HepG2 (cell line): ENCODE data around the gene PEX13. TPM values are rescaled to one million over a fixed set of nuclear protein-coding genes. Genes with fewer than 3 reads are reported as not detected.

Experiments used
- BRF2 ChIP-seq: sonication (generic); formaldehyde crosslinking; IDR thresholded peaks from 2 replicates; pipeline ENCODE4 v1.8.1; 2022; ENCODE audit warnings: mild to moderate bottlenecking, missing genetic modification reagents
- DNMT1 ChIP-seq: sonication (generic); formaldehyde crosslinking; IDR thresholded peaks from 2 replicates; pipeline ENCODE4 v1.5.1; 2020; ENCODE audit warnings: mild to moderate bottlenecking, missing genetic modification reagents
- DNMT3B ChIP-seq: conservative IDR thresholded peaks from 2 replicates; pipeline ENCODE4 v1.6.1; 2016; ENCODE audit warnings: missing biosample characterization, control low read depth
- HCFC1 ChIP-seq: fragments of 150-350 bp; IDR thresholded peaks from 2 replicates; pipeline ENCODE4 v1.6.1; 2014; ENCODE audit warnings: low read depth, low read length
- HDAC1 ChIP-seq: sonication (generic); formaldehyde crosslinking; IDR thresholded peaks from 2 replicates; pipeline ENCODE4 v1.5.1; 2020; ENCODE audit warnings: mild to moderate bottlenecking, missing genetic modification reagents
- HMGXB3 ChIP-seq: sonication (generic); formaldehyde crosslinking; IDR thresholded peaks from 2 replicates; pipeline ENCODE4 v1.4.0; 2020; ENCODE audit warnings: missing genetic modification reagents, borderline replicate concordance
- NKX3-1 ChIP-seq: sonication (generic); formaldehyde crosslinking; IDR thresholded peaks from 2 replicates; pipeline ENCODE4 v1.5.0; 2020; ENCODE audit warnings: missing genetic modification reagents
- NR3C1 ChIP-seq: sonication (generic); formaldehyde crosslinking; IDR thresholded peaks from 2 replicates; pipeline ENCODE4 v1.4.0; 2020; ENCODE audit warnings: missing genetic modification reagents
- PRPF4 ChIP-seq: fragments of 200-400 bp; formaldehyde crosslinking; IDR thresholded peaks from 2 replicates; pipeline ENCODE4 v1.6.1; 2016; ENCODE audit warnings: low read length, low read depth; ENCODE audit not compliant: poor library complexity, severe bottlenecking
- SAP130 ChIP-seq: IDR thresholded peaks from 2 replicates; pipeline ENCODE4 v1.6.1; 2016; ENCODE audit warnings: low read depth
- SP5 ChIP-seq: IDR thresholded peaks from 2 replicates; pipeline ENCODE4 v1.6.1; 2016; ENCODE audit warnings: low read depth, borderline replicate concordance
- SRSF4 ChIP-seq: fragments of 200-400 bp; formaldehyde crosslinking; IDR thresholded peaks from one replicate; pipeline ENCODE4 v1.6.1; 2018; ENCODE audit warnings: mild to moderate bottlenecking, low read depth, low read length, moderate library complexity; ENCODE audit not compliant: poor library complexity, severe bottlenecking
- SUZ12 ChIP-seq: fragments of 150-350 bp; IDR thresholded peaks from 2 replicates; pipeline ENCODE4 v1.6.1; 2014; ENCODE audit warnings: low read depth, low read length
- ZNF18 ChIP-seq: sonication (generic); formaldehyde crosslinking; IDR thresholded peaks from 2 replicates; pipeline ENCODE4 v1.8.0; 2022; ENCODE audit warnings: mild to moderate bottlenecking, missing genetic modification reagents; ENCODE audit not compliant: insufficient replicate concordance
- ZNF367 ChIP-seq: sonication (generic); formaldehyde crosslinking; IDR thresholded peaks from 2 replicates; pipeline ENCODE4 v1.4.0; 2020; ENCODE audit warnings: missing genetic modification reagents, borderline replicate concordance
- ZNF713 ChIP-seq: sonication (generic); formaldehyde crosslinking; IDR thresholded peaks from 2 replicates; pipeline ENCODE4 v1.4.0; 2020; ENCODE audit warnings: mild to moderate bottlenecking, missing genetic modification reagents
- ZNF720 ChIP-seq: sonication (generic); formaldehyde crosslinking; IDR thresholded peaks from 2 replicates; pipeline ENCODE4 v1.4.0; 2020; ENCODE audit warnings: missing genetic modification reagents
- ZNF83 ChIP-seq: sonication (generic); formaldehyde crosslinking; IDR thresholded peaks from 2 replicates; pipeline ENCODE4 v1.4.0; 2020; ENCODE audit warnings: missing genetic modification reagents, mild to moderate bottlenecking, borderline replicate concordance
- ZSCAN20 ChIP-seq: sonication (generic); formaldehyde crosslinking; IDR thresholded peaks from 2 replicates; pipeline ENCODE4 v1.4.0; 2020; ENCODE audit warnings: missing genetic modification reagents, mild to moderate bottlenecking, borderline replicate concordance
- polyA plus RNA-seq, 8 experiments: library from polyadenylated mRNA; depleted of rRNA in 3 of 8; stranded (reverse) in 7 of 8; unstranded in 1 of 8; fragments of >200 nt; fragmentation: Illumina TruSeq in 4 of 8; extraction: Trizol in 4 of 8; gene quantifications; 2 replicates each; pipeline versions ENCODE4 v1.2.1 to v1.2.3, GENCODE V29; 2011 to 2016; ENCODE audit warnings: low read depth in 4 of 8, missing spikeins in 1 of 8, mixed read lengths in 1 of 8; ENCODE audit not compliant: insufficient read depth in 1 of 8
- total RNA-seq, 5 experiments: library from RNA; depleted of rRNA; stranded (reverse); fragments of >200 nt; fragmentation: Illumina TruSeq; extraction: Trizol; gene quantifications; 2 replicates each; pipeline ENCODE4 v1.2.3, GENCODE V29; 2016; ENCODE audit warnings: low read depth in 1 of 5

The PEX13 gene
- total and polyA plus RNA-seq, 2 of the 13 experiments (the other 11 are each of a cell fraction or from before 2014, with no cell fraction given), result 47.9 to 75.9 TPM

GRCh38 chr2:61065714-61066709 lies 48.5 kb downstream of the PEX13 start, which contains the start of gene SANBR (continued):
- peak; percentile 41; the same call in 1 of the 2 replicates for TF ChIP-seq DNMT1 (CRISPR knock-in tag)
- 0 out of 2 replicates have a peak, but pooled peaks have one; percentile 6 for TF ChIP-seq HMGXB3
- TF ChIP-seq SUZ12, result no peak
- no peak for TF ChIP-seq ZNF720 (CRISPR knock-in tag)
- TF ChIP-seq NR3C1 (CRISPR knock-in tag), result no peak
- TF ChIP-seq ZNF18, result no peak
- TF ChIP-seq SP5 (CRISPR knock-in tag), result no peak
- no peak for TF ChIP-seq PRPF4
- peak; percentile 79 for TF ChIP-seq SAP130 (CRISPR knock-in tag)
- no peak for TF ChIP-seq BRF2
- peak; percentile 27; the same call in 1 of the 2 replicates for TF ChIP-seq HDAC1 (CRISPR knock-in tag)
- peak; percentile 62; the same call in 1 of the 2 replicates for TF ChIP-seq ZNF367
- no peak for TF ChIP-seq HCFC1
- no peak; the same call in 1 of the 2 replicates for TF ChIP-seq ZNF83
- TF ChIP-seq ZNF713 (CRISPR knock-in tag), result no peak
- TF ChIP-seq SRSF4, result no peak
- no peak for TF ChIP-seq DNMT3B (CRISPR knock-in tag)
- 0 out of 2 replicates have a peak, but pooled peaks have one; percentile 32 for TF ChIP-seq NKX3-1 (CRISPR knock-in tag)
- peak; percentile 95 for TF ChIP-seq ZSCAN20
